ENCODE results near the gene COG3. TPM values are rescaled to one million over a fixed set of nuclear protein-coding genes. Genes with fewer than 3 reads are reported as not detected.

COG3 gene
- polyA plus RNA-seq, 3 donors: 30.5 to 33.1 (median 31.9) TPM

- DNase-seq (ENCODE audit: low read depth in 3 of 3, low spot score in 2 of 3): no peak
These were observed 77.1 kb downstream of the COG3 start for GRCh38 chr13:45541806-45542205.

GRCh38 chr13:45542391-45542790, 77.7 kb downstream of the COG3 start:
- DNase-seq (ENCODE audit: low read depth in 3 of 3, low spot score in 2 of 3): no peak

- no peak for DNase-seq (ENCODE audit: low read depth in 3 of 3, low spot score in 2 of 3)
These were observed 78.1 kb downstream of the COG3 start for GRCh38 chr13:45542878-45543277.

- no peak for DNase-seq (ENCODE audit: low read depth in 3 of 3, low spot score in 2 of 3)
These were observed 79.8 kb downstream of the COG3 start for GRCh38 chr13:45544520-45544919.

- DNase-seq (ENCODE audit: low read depth in 3 of 3, low spot score in 2 of 3): no peak
These were observed 81.1 kb downstream of the COG3 start for GRCh38 chr13:45545686-45546409.

GRCh38 chr13:45546410-45546765, 81.6 kb downstream of the COG3 start:
- DNase-seq (ENCODE audit: low read depth in 3 of 3, low spot score in 2 of 3): no peak

GRCh38 chr13:45548281-45548680, 83.5 kb downstream of the COG3 start:
- DNase-seq (ENCODE audit: low read depth in 3 of 3, low spot score in 2 of 3): no peak

GRCh38 chr13:45554604-45555109, 89.9 kb downstream of the COG3 start:
- DNase-seq (ENCODE audit: low read depth in 3 of 3, low spot score in 2 of 3): no peak

GRCh38 chr13:45564133-45564776, 99.5 kb downstream of the COG3 start:
- DNase-seq (ENCODE audit: low read depth in 3 of 3, low spot score in 2 of 3): no peak

- DNase-seq (ENCODE audit: low read depth in 3 of 3, low spot score in 2 of 3): no peak
These were observed 100.6 kb downstream of the COG3 start for GRCh38 chr13:45565331-45565730.

GRCh38 chr13:45575146-45575829, 110.5 kb downstream of the COG3 start:
- no peak for DNase-seq (ENCODE audit: low read depth in 3 of 3, low spot score in 2 of 3)

- DNase-seq (ENCODE audit: low read depth in 3 of 3, low spot score in 2 of 3): no peak
These were observed 111.1 kb downstream of the COG3 start for GRCh38 chr13:45575830-45576180.

- DNase-seq (ENCODE audit: low read depth in 3 of 3, low spot score in 2 of 3): no peak
These were observed 111.7 kb downstream of the COG3 start for GRCh38 chr13:45576466-45576865.

GRCh38 chr13:45582408-45583076, 117.8 kb downstream of the COG3 start:
- DNase-seq (ENCODE audit: low read depth in 3 of 3, low spot score in 2 of 3): no peak

- DNase-seq (ENCODE audit: low read depth in 3 of 3, low spot score in 2 of 3): no peak
These were observed 120.1 kb downstream of the COG3 start for GRCh38 chr13:45584816-45585215.

Other genes with a start within 250 kb of the COG3 start
- 1,000 to 10,000 TPM; 6,882 to 7,003 (median 6,931) TPM for gene TPT1, start 123.8 kb upstream of the COG3 start, polyA plus RNA-seq (ENCODE audit: insufficient read length in 3 of 3)
- gene SLC25A30, start 46.6 kb upstream of the COG3 start, polyA plus RNA-seq (ENCODE audit: insufficient read length in 3 of 3): 10 to 100 TPM; 26.8 to 28.3 (median 27.7) TPM
- gene ERICH6B, start 150.8 kb downstream of the COG3 start, polyA plus RNA-seq (ENCODE audit: insufficient read length in 3 of 3): 1 to 10 TPM; 1.1 to 1.5 (median 1.1) TPM
- under 1 TPM; 0.44 to 0.91 (median 0.57) TPM for gene CBY2, start 237.4 kb downstream of the COG3 start, polyA plus RNA-seq (ENCODE audit: insufficient read length in 3 of 3)